ENCODE measurements around the gene CELA3B.
"Not testable (repeated sequence)": the region's sequence is repeated elsewhere in the genome, so short reads cannot be mapped to it uniquely, and the experiment has no call there.

CELA3B gene

DNA sequence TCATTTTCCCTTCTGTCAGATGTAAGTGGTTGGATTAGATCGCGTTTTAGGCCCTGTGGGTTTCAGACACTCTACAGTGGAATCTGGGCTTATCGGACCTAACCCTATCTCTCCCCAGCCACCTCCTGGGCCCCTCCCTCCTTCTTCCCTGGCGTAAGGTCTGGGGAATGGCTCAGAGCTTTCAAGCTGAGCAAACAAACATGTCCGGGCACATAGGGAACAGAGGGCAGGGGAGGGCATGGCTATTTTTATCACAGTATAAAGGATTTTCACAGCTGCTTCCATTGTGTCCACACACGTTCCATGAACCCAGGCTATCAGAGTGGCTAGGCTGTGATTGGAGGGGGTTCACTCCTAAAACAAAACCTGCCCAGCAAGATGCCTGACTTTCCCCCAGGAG lies 2.1 kb upstream of the CELA3B start:
- in situ Hi-C loops (cut with MboI; ENCODE audit: low sequenced_read_pairs): not testable (repeated sequence)

DNA sequence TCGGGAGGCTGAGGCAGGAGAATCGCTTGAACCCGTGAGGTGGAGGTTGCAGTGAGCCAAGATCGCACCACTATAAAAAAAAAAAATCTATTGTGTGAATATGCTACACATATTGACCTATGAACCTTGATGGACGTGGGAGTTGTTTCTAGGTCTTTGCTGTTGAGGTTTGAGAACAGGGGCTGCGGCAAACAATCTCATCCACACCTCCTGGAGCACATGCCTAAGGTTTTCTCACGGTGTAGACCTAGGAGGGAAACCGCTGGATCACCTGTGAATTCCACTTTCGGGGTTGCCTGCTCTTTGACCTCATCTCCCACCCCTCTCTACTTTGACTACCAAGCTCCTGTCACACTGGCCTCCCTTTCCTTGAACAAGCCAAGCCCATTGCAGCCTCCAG lies 1.5 kb upstream of the CELA3B start:
- in situ Hi-C loops (cut with MboI; ENCODE audit: low sequenced_read_pairs): not testable (repeated sequence)

DNA sequence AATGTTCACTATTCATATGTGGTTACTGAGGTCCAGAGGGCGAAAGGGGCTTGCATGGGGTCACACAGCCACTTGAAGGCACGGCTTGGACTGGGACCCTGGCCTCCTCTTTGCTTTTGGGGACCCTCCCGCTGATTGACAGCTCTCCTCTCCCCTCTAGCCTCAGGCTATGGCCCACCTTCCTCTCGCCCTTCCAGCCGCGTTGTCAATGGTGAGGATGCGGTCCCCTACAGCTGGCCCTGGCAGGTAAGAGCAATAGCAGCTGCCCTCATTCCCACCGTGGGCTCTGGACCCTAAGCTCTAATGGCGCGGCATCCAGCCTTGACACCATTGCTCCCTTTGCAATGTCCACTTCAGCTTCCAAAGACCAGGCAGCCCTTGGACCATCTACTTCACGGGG lies 1.4 kb downstream of the CELA3B start:
- in situ Hi-C loops (cut with MboI; ENCODE audit: low sequenced_read_pairs): not testable (repeated sequence)

DNA sequence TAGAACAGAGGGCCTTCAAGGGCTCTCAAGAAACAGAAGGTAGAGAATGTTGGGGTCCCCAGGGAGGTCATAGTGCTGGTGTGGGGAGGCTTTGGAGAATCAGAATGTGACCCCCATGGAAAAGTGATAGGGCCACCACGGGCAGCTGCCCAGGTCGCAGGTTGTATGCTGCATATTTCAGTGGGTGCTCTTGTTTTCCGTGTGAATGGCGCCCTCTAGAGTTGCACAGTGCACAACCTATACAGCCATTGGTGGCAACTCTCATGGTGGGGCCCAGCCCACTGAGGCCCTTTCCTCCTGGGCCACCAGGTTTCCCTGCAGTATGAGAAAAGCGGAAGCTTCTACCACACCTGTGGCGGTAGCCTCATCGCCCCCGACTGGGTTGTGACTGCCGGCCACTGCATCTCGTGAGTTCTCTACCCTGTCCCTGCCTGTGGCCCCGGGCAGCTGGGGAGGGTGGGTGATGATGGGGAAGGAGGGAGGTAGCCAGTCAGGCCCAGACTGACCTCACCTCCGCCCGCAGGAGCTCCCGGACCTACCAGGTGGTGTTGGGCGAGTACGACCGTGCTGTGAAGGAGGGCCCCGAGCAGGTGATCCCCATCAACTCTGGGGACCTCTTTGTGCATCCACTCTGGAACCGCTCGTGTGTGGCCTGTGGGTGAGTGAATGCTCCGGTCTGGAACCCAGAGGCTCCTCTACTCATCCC lies 3.8 kb downstream of the CELA3B start:
- in situ Hi-C loops (cut with MboI; ENCODE audit: low sequenced_read_pairs): not testable (repeated sequence)

DNA sequence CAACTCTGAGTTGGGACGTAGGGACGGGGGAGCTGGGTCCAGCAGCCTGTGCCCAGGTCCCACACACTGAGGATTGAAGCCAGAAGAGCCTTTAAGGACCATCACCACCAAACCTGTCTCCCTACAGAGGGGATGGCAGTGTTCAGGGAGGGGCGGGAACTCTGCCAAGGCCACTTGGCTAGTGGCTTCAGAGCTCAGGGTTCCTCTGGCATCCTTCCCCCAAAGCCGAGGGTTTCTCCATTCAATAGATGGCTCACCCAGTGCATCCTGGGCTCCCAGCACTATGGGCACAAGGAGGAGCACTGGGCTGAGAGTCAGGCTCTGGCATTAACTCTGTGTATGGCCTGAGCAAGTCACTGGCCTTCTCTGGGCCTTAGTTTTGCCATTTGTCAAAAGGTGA lies 4.4 kb downstream of the CELA3B start:
- in situ Hi-C loops (cut with MboI; ENCODE audit: low sequenced_read_pairs): not testable (repeated sequence)

DNA sequence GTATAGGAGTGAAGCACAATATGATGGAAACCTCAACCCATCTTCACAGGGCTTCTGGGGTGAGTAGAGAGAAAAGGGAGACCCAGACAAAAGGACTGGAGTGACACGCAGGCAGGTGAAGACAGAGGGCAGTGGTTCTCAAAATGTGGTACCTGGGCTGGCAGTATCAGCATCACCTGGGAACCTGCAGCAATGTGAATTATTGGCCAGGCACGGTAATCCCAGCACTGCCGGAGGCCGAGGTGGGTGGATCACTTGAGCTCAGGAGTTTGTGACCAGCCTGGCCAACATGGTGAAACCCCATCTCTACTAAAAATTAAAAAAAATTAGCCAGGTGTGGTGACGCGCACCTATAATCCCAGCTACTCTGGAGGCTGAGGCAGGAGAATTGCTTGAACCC lies 5.3 kb downstream of the CELA3B start:
- in situ Hi-C loops (cut with MboI; ENCODE audit: low sequenced_read_pairs): not testable (repeated sequence)

DNA sequence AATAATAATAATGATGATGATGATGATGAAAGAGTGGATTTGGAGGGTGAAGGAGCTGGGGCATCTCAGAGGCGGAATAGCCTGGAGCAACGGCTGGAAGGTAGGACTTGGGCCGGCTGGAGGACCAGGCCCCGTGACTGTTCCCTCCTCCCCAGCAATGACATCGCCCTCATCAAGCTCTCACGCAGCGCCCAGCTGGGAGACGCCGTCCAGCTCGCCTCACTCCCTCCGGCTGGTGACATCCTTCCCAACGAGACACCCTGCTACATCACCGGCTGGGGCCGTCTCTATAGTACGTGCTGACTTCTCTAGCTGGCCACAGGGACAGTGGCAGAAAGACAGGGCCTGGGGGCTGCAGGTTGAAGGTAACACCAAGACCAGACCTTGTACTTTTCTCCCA lies 6.7 kb downstream of the CELA3B start:
- in situ Hi-C loops (cut with MboI; ENCODE audit: low sequenced_read_pairs): not testable (repeated sequence)

DNA sequence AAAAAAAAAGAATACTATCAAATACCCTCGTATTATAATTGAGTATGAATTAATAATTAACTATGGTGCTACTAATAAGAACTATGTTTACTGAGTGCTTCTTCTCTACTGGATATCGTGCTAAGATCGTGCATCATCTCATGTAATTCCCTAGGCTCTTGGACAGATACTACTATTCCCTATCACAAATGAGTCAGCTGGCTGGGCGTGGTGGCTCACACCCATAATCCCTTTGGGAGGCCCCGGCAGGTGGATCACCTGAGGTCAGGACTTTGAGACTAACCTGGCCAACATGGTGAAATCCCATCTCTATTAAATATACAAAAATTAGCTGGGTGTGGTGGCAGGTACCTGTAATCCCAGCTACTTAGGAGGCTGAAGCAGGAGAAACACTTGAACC lies 9.1 kb downstream of the CELA3B start:
- in situ Hi-C loops (cut with MboI; ENCODE audit: low sequenced_read_pairs): not testable (repeated sequence)

DNA sequence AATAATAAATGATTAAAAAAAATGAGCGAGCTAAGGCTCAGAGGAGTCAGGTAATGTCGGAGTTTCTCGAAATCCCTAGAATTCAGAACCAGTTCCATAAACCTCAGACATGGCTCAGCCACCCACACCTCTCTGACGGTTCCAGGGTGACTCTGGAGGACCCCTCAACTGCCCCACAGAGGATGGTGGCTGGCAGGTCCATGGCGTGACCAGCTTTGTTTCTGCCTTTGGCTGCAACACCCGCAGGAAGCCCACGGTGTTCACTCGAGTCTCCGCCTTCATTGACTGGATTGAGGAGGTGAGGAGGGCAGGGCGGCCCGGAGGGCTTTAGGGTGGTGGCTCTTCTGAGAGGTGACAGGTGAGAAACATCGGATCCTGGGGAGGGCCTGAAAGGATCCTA lies 9.6 kb downstream of the CELA3B start:
- in situ Hi-C loops (cut with MboI; ENCODE audit: low sequenced_read_pairs): not testable (repeated sequence)

DNA sequence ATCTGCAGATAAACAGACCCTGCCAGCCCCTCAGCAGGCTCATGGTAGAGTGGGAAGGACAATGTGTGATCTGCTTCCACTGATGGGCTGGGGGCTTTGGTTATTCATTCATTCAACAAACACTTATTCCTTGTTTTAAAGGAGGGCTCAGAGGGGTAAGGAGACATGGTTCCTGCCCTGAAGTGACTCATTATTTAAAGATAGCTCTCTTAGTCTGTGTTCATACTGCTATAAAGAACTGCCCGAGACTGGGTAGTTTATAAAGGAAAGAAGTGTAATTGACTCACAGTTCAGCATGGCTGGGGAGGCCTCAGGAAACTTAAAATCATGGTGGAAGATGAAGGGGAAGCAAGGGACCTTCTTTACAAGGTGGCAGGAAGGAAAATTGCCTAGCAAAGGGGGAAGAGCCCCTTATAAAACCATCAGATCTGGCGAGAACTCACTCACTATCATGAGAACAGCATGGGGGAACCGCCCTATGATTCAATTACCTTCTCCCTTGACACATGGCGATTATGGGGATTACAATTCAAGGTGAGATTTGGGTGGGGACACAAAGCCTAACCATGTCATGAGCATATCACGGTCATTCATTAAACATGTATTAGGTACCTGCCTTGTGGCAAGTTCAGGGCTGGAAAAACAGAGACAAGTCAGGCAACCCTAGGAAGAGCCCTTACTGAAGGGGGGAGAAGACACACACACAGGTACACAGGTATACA lies 13.0 kb downstream of the CELA3B start:
- in situ Hi-C loops (cut with MboI; ENCODE audit: low sequenced_read_pairs): not testable (repeated sequence)

DNA sequence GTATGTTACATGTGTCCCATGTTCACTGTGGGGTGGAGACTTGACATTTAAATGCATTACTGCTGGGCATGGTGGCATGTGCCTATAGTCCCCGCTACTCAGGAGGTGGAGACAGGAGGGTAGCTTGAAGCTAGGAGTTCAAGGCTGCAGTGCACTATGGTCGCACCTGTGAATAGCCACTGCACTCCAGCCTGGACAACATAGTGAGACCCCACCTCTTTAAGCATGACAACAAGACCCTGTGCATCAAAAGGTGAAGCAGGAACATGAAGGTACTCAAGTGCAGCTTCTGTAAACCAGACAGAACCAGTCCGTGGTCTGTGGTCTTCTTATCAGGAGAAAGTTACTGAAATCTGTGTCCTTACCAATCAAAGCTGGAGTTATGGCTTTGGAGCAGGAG lies 15.4 kb downstream of the CELA3B start:
- in situ Hi-C loops (cut with MboI; ENCODE audit: low sequenced_read_pairs): not testable (repeated sequence)

DNA sequence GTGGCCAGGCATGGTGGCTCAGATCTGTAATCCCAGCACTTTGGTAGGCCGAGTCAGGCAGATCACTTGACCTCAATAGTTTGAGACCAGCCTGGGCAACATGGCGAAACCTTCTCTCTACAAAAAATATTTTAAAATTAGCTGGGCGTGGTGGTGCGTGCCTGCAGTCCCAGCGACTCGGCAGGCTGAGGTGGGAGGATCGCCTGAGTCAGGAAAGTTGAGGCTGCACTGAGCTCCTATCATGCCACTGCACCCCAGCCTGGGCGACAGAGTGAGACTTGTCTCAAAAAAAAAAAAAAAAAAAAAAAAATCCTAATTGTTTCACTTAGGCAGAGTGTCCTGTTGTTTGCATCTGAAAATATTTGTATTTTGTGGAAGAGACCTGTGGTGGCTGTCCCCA lies 17.9 kb downstream of the CELA3B start:
- in situ Hi-C loops (cut with MboI; ENCODE audit: low sequenced_read_pairs): not testable (repeated sequence)

DNA sequence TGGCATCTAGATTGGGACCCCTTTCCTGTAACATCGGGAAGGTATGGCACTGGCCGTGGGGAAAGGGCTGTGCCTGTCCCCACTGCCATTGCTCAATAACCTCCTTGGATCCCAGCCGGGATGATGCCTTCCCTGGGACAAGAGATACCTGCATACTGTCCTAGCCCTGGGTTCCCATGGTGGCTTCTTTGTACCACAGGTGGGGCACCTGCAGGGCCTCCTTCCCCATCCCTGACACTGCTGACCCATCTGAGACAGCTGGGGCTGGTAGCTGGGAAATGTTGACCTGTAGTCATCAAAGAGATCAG lies 19.8 kb downstream of the CELA3B start:
- in situ Hi-C loops (cut with MboI; ENCODE audit: low sequenced_read_pairs): not testable (repeated sequence)

DNA sequence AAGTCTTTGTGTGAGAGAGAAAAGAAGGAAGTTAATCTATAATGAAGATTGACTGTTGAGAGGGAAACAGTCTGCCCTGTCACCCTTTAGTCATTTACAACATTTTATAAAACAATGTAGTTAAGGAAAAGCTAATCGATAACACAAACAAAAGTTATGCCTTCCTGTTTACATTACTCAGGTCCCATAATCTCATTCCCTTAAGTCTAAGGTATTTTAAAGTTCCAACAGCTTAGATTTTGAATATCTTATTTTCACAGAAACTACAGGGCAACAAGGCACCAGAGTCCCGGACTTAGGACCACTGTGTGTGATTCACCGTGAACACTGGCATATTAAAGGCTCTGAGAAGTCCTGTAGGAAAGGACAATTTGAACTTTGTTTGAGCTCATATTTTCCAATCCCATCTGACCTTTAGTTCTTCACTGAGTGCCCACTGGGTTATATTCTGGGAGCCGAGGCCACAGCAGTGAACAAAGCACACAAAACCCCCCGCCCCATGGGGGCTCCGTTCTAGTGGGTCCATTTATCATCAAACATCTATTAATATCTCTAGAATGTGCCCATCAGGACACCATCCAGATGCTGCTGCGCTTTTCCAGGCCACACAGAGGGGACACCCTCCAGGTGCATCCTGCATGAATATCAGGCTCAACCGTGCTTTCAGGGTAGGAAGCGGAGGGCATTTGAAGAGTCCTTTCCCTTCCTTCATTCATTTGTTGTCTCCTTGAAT lies 21.2 kb downstream of the CELA3B start:
- in situ Hi-C loops (cut with MboI; ENCODE audit: low sequenced_read_pairs): not testable (repeated sequence)

DNA sequence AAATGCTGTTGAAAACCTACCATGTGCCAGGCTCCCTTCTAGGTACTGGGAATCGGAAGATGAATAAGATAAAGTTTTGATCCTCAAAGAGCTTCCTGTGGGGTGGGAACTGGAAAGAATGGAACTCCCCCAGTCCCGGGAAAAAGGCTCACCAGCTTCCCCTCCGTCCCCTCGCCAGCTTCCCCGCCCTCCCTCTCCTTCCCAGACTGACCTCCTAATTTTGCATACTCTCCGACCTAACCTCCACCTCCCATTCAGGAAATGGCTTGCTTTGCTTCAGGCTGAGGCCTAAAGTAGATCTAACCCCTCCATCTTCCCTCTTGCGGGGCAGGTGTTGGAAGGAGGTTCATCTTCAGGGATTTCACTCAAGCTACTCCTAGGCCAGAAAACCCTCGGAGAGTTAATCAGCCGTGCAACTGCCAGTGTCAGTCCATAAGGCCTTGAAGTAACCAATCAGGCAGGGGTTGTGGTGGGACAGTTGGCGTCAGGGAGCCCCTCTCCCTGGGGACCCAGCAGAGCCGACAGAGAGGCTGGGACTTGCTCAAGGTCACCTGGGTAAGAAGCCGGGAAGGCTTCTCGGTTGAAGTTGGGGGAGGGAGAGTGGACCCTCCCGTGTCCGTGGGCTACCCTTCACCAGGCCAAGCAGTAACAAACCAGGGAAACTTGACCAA lies 21.9 kb downstream of the CELA3B start:
- in situ Hi-C loops (cut with MboI; ENCODE audit: low sequenced_read_pairs): not testable (repeated sequence)

DNA sequence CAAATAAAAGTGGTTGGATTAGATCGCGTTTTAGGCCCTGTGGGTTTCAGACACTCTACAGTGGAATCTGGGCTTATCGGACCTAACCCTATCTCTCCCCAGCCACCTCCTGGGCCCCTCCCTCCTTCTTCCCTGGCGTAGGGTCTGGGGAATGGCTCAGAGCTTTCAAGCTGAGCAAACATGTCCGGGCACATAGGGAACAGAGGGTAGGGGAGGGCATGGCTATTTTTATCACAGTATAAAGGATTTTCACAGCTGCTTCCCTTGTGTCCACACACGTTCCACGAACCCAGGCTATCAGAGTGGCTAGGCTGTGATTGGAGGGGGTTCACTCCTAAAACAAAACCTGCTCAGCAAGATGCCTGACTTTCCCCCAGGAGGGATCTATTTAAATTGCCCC lies 22.8 kb downstream of the CELA3B start:
- in situ Hi-C loops (cut with MboI; ENCODE audit: low sequenced_read_pairs): not testable (repeated sequence)

DNA sequence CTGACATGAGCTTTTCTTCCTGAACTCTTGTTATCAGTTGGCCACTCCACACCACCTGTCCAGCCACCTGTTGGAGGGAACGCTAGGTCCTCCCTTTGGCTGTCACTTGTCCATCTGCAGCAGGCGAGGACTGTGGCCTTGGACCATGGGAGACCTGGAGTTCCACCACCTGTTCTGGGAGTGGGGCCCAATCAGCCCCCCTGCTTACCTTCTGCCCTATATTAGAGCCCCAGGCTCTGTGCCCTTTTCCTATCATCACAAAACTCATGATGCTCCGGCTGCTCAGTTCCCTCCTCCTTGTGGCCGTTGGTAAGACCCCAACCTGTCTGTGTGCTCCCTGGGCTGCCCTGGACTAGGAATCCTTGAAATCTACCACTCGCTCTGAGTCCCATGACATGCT lies 24.6 kb downstream of the CELA3B start, which contains the start of gene CELA3A:
CELA3A (plus strand) TSS at position 249 of the 400 bp plus-strand sequence; CDS start at position 267, 18 bp downstream.
- in situ Hi-C loops (cut with MboI; ENCODE audit: low sequenced_read_pairs): no loop called here

DNA sequence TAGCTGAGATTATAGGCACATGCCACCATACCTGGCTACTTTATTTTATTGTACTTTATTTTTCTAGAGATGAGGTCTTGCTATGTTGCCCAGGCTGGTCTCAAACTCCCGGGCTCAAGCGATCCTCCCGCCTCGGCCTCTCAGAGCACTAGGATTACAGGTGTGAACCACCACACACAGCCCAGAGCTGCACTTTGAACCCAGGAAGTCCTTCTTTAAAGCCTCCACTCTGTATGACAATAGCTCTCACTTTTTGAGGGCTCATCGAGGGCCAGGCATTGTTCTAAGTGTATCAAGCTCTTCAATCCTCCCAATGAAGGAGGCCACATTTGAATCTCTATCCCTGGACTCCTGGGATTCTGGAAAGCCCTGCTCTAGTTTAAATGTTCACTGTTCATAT lies 25.6 kb downstream of the CELA3B start:
- in situ Hi-C loops (cut with MboI; ENCODE audit: low sequenced_read_pairs): not testable (repeated sequence)

DNA sequence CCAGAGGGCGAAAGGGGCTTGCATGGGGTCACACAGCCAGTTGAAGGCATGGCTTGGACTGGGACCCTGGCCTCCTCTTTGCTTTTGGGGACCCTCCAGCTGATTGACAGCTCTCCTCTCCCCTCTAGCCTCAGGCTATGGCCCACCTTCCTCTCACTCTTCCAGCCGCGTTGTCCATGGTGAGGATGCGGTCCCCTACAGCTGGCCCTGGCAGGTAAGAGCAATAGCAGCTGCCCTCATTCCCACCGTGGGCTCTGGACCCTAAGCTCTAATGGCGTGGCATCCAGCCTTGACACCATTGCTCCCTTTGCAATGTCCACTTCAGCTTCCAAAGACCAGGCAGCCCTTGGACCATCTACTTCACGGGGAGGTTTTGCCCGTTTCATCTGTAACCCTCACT lies 26.1 kb downstream of the CELA3B start:
- in situ Hi-C loops (cut with MboI; ENCODE audit: low sequenced_read_pairs): not testable (repeated sequence)

DNA sequence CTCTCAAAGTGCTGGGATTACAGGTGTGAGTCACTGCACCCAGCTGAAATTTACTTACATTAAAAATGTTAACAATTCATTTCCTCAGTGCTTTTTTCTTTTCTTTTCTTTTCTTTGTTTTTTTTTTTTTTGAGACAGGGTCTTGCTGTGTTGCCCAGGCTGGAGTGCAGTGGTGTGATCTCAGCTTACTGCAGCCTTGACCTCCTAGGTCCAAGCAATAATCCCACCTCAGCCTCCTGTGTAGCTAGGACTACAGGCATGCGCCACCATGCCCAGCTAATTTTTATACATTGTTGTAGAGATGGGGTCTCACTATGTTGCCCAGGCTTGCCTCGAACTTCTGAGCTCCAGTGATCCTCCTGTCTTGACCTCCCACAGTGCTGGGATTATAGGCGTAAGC lies 27.1 kb downstream of the CELA3B start:
- in situ Hi-C loops (cut with MboI; ENCODE audit: low sequenced_read_pairs): not testable (repeated sequence)

Data from hTERT RPE-1 (cell line).